ENCODE data around the gene SLC39A11.
"Not testable (repeated sequence)": the region's sequence is repeated elsewhere in the genome, so short reads cannot be mapped to it uniquely, and the experiment has no call there.

Gene SLC39A11

DNA sequence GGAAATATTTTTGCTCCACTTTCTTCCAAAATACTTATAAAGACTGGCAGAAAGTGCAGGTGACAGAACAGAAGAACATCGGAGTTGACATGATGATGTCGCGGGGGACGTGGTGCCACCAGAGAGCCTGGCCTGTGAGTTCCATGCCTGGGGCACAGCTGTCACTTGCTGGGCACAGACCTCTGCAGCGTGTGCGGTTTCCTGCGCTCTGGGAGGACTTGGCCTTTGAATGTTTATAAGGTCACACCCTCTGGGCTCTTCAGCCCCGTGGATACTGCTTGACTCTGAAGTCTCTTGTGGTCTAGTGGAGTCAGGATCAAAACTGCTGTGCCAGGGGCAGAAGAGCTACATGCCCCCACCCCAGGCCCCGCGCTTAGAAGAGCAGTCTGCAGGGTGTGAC lies 357.9 kb downstream of the SLC39A11 start:
- DNase-seq = no peak

DNA sequence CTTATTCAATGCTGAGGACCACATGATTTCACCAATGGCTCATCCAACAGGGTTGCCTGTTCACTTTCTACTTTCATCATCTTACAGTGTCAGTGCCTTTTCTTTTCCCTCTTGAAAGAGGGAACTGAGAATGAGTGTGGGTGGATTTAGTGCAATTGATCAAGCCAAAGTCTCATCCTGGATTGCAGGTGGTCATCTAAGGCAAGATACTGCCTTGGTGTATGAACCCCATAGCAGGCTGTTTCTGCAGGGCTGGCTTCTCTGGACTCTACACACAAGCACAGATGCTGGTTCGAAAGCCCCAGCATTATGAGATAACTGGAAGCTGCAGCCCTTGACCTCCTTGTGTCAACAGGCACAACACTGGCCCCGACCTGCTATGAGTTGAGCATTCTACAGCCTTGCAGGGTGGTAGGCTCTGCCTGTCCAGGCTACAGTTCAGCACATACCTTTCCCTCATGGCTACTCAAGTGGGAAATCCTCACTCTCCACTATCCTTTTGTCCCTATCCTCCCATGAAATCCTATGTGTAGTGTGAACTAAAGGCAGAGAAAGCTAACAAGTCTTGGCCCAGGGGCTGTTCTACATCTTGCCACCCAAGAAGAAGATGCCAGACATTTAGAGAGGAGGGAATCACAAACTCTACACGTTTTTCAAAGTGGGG lies 358.7 kb downstream of the SLC39A11 start:
- DNase-seq = peak; percentile 9 to 59 (median 32)

GRCh38 chr17:72732893-72733618 lies 359.4 kb downstream of the SLC39A11 start:
- no peak for DNase-seq

DNA sequence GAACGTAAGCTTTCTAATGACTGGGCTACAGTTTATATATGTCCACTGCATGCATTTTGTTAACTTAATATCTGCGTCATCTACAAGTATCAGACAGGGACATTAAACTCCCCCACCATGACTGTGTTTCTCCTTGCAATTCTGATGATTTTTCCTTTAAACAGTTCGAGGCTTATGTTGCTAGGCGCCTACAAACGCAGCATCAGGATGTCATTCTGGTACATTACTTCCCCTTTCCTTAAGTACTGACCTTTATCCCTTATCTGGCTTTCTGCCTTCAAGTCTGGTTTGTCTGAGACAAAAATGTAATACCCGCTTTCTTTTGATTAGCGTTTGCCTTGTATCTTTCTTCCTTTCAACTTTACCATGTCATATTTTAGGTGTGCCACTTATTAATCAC lies 362.4 kb downstream of the SLC39A11 start:
- DNase-seq = peak; percentile 37 to 63 (median 55)

DNA sequence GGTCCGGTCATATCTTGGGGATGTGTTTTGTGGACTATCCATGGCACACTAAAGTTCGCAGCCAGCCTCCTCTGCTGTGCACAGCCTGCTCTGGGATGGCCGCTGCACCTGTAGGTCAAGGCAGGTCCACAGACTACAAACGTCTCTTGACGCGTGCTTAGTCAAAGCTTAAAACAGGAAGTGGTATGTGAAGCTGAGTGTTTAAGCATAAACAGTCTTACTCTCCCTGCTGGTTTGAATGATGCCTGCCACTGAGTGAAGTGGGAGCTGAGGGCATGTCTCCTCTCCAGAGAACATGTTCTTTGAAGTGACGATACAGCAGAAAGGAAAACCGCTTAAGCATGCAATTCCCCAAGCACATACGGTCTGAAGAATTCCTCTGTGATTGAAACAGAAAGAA lies 365.6 kb downstream of the SLC39A11 start:
- peak; percentile 13 to 53 (median 38) for DNase-seq

GRCh38 chr17:72725433-72726068 lies 366.9 kb downstream of the SLC39A11 start:
- peak; percentile 32 to 61 (median 50) for DNase-seq

- peak; percentile 12 to 49 (median 28) for DNase-seq
Measured at GRCh38 chr17:72724267-72724666, 368.2 kb downstream of the SLC39A11 start.

DNA sequence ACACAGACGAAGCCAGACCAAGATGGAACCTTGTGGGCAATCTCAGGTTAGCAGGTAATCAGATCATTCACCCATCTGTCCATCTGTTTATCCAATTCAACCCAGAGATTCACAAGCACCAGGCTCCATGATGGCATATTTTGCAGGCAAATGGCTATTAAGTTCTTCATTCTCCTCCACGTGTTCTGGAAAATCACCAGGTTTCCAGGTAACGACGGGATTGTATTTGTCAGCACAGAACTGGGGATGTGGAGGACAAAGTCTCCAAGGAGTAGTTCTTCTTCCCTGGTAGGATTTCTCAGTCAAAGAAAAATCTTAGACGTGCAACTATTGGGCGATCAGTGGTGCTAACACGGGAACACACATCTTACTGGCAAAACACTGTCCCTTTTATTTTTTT lies 368.8 kb downstream of the SLC39A11 start:
- no peak for DNase-seq

DNA sequence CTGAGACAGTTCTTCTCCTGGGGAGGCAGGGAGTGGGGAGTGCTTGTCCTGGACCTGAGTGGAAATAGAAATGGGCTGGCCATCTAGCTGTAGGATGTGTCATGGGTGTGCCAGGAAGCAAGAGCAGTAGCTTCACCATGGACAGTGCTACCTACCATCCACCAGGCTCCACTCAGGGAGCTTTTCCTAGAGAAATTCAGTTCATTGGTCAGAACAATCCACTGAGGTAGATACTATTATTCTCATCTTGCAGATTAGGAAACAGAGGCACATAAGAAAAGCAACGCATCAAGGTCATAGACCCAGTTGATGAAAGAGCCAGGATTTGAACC lies 372.0 kb downstream of the SLC39A11 start:
- no peak for DNase-seq

DNA sequence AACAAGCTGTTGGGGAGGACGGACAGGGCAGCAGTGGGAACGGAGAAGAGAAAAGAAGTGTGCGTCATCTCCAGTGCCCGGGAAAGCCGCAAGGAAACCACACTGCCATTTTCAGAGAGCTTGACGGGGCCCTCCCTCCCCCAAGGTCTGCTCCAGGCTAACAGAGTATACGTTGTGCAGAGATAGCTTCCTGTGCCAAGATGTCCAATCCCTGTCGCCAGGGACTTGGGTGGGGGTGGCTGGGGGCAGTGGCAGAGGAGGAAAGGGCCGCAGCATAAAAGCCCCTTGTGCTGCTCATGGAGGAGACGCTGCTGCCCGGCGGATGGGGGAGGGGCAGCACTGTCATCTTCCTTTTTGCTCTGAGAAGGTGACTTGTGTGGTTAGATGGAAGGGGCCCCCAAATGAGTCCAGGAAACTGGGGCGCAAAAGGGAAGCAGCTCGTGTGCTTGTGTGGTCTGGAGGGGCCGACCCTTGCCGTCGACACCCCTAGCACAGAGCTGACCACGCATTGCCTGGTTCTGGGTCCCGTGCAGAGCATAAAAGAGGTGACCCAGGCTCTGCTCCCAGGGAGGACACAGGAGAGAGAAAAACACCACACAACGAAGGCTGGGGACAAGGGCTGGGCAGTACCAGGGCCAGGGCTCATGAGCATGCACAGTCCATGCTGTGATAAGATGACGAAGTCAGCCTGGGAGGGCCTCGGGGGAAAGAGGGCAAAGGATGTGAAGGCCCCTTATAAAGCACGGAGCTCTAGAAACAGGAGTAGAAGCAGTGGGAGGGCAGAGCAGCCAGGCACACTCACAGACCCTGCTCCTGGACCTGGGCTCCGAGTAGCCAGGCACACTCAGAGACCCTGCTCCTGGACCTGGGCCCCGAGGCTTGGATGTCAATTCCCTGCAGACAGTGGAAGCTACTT lies 372.7 kb downstream of the SLC39A11 start:
- DNase-seq = peak; percentile 51 to 72 (median 62)

DNA sequence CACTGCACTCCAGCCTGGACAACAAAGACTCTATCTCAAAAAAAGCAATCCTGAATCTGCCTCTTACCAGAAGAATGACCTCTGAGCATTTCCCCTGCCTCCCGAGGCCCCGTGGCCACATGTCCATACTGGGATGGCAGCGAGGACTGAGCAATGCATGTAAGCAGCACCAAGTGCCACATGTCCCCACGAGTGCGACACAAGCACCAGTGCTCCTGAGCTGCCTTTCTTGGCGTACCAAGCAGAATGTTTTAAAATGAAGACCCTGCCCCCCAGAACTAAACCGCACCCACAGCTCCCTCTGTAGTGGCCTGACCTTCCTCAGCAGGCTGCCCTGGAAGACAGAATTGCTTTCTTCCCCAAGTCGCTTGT lies 373.3 kb downstream of the SLC39A11 start:
- DNase-seq = no peak

GRCh38 chr17:72717676-72718075 lies 374.8 kb downstream of the SLC39A11 start:
- DNase-seq = no peak

- no peak for DNase-seq
Measured at GRCh38 chr17:72717276-72717675, 375.2 kb downstream of the SLC39A11 start.

DNA sequence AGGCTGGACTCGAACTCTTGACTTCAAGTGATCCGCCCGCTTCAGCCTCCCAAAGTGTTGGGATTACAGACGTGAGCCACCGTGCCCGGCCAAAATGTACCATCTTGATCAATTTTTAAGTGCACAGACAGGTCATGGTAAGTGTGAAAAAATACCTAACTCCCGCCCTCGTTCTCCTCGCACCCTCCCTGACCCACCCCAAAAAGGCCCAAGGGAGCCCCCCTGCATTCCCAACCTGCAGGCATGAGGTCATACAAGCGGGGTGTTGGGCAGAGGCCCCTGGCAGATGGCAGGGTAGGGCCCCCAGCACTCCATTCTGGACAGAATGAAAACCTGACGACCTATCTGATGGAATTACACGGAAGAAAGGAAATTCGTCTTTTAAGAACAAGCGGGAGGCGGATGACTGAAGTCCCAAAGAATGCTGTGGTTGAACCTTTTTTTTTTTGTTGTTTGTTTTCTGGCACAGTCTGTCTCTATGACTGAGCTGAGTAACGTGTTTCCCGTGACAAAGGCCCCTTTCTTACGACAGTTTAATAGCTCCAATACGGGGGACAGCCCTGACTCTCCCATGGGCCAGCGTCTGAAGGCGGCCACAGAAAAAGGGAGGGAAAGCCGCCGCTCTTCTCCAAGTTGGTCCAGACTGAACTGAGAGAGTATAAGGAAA lies 376.4 kb downstream of the SLC39A11 start:
- DNase-seq = no peak

- DNase-seq = no peak
Measured at GRCh38 chr17:72714357-72714966, 378.0 kb downstream of the SLC39A11 start.

DNA sequence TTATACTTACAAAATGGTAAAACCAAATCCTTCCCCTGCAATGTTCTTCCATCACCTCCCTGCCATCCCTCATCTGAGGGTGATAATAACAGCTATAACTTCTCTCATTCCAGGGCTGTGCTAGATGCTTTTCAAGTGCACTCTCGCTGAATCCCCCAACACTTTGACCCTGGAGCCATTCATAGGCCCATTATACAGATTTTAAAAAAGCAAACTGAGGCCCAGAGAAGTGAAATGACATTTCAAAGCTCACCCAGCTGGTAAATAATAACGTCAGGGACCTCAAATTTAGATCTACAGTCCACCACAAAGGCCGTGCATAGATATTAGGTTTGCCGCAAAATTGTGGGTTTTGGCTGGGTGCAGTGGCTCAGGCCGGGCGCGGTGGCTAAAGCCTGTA lies 378.8 kb downstream of the SLC39A11 start:
- no peak for DNase-seq

DNA sequence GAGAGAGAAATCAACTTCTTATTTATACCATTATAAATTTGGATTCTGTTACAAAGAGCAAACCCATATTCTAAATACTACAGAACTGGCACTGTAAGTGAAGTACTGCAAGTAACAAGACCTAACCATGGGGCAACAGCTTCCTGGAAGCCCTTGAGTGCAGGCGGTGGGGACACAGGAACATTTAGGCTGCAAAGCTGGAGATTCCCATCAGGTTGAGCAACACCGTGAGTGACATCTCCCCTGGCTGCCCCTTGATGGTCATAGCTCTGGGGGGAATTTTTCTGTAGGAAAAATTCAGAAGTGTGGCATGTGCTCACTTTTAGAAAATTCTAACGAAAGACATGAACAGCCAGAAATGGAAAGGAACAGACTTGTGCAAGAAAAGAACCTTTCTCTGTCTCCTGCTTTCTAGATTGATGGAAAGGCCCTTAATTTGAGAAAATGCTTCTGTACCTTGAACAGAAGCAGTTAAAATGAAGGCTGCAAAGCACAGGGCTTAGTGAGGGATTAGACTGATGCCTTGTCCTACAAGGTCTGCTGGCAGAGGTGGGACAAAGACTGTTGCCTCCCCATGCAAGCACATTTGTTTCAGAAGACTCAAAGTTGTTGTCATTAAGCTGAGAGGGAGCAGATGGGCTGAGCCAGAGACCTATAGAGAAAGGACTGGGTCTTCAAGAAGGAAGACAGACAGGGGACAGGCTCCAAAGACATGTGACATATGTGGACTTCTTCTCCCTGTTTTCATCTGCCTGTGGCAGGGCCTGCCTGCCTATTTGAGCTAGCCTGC lies 380.8 kb downstream of the SLC39A11 start:
- DNase-seq = no peak

DNA sequence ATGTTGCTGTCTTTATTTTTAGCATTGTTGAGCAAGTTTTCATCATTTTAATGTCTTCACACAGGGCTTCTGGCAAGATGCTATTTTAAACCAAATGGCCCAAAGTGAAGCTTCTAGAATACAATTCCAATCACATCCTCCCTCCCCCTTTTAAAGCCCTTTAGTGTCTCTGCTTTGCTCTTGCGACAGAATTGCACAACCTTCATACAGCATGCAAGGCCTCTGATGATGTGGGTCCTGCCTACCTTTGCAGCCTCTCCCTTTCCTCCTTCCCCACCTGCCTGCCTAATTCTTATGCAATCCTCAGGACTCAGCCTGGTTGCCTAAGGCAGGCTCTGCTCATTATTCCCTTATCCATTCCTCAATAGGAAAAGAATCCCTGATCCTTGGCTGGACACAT lies 381.7 kb downstream of the SLC39A11 start:
- DNase-seq = peak in 1 of 4 experiments; percentile 20

- DNase-seq = no peak
Measured at GRCh38 chr17:72710202-72710601, 382.3 kb downstream of the SLC39A11 start.

- not testable (repeated sequence) for DNase-seq
Measured at GRCh38 chr17:72708682-72709081, 383.8 kb downstream of the SLC39A11 start.

DNA sequence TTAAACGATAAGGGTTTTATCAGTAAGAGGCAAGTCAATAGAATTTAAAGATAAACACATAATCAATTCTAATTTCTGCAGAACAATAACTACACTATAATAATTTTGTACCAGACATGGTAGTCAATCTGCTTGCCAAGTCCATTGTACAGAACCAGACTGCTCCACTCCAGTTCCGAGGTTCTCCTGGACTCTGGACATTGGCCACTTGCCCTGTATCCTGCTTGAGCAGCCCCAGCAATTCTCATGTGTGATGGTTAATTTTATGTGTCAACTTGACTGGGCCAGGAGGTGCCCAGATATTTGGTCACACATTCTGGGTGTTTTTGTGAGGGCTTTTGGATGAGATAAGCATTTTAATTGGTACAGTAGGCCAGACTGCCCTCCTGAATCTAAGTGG lies 384.6 kb downstream of the SLC39A11 start:
- no peak for DNase-seq
